Smooth muscle cell (in vitro differentiated cells): Measurements from ENCODE around the gene ZNF816. TPM values are rescaled to one million over a fixed set of nuclear protein-coding genes. Genes with fewer than 3 reads are reported as not detected.

Experiments
- DNase-seq: peaks from one replicate; lab custom pipeline; 2025; ENCODE audit not compliant: unreplicated experiment; lab: John Stamatoyannopoulos, UW
- H2AFZ ChIP-seq: fragments of 200-600 bp; sonication (generic); 2 replicates; pipeline ENCODE4 v1.6.0; 2016; ENCODE audit warnings: antibody characterized with exemption, low read depth, mild to moderate bottlenecking
- H3F3A ChIP-seq: fragments of 200-600 bp; sonication (generic); 2 replicates; pipeline ENCODE4 v1.6.0; 2017; ENCODE audit warnings: antibody characterized with exemption, low read depth
- H3K27ac ChIP-seq: fragments of 200-600 bp; sonication (generic); 2 replicates; pipeline ENCODE4 v1.5.1; 2016; ENCODE audit warnings: low read depth, mild to moderate bottlenecking
- H3K27me3 ChIP-seq: fragments of 200-600 bp; sonication (generic); 2 replicates; pipeline ENCODE4 v1.6.1; 2016; ENCODE audit warnings: low read depth, mild to moderate bottlenecking
- H3K36me3 ChIP-seq: fragments of 200-600 bp; sonication (generic); 2 replicates; pipeline ENCODE4 v1.5.1; 2016; ENCODE audit warnings: low read depth
- H3K4me1 ChIP-seq: fragments of 200-600 bp; sonication (generic); 2 replicates; pipeline ENCODE4 v1.5.1; 2016; ENCODE audit warnings: low read depth
- H3K4me2 ChIP-seq: fragments of 200-600 bp; sonication (generic); 2 replicates; pipeline ENCODE4 v1.6.0; 2016; ENCODE audit warnings: mild to moderate bottlenecking
- H3K4me3 ChIP-seq: fragments of 200-600 bp; sonication (generic); 2 replicates; pipeline ENCODE4 v1.5.1; 2016; ENCODE audit warnings: mild to moderate bottlenecking
- H3K79me2 ChIP-seq: fragments of 200-600 bp; sonication (generic); 2 replicates; pipeline ENCODE4 v1.6.0; 2016; ENCODE audit warnings: low read depth, mild to moderate bottlenecking
- H3K9ac ChIP-seq: fragments of 200-600 bp; sonication (generic); 2 replicates; pipeline ENCODE4 v1.6.0; 2016; ENCODE audit warnings: low read depth
- H3K9me3 ChIP-seq: fragments of 200-600 bp; sonication (generic); replicated peaks from 2 replicates; pipeline ENCODE4 v1.5.1; 2016; ENCODE audit warnings: low read depth
- H4K20me1 ChIP-seq: fragments of 200-600 bp; sonication (generic); 2 replicates; pipeline ENCODE4 v1.6.0; 2016; ENCODE audit warnings: low read depth
- WGBS: methylation state at CpG from one replicate; pipeline ENCODE4 v1.1.7; 2016; ENCODE audit warnings: low lambda C conversion rate; 5-methylcytosine and 5-hydroxymethylcytosine counted together
- polyA plus RNA-seq: library from polyadenylated mRNA; unstranded; fragments of >200 nt; fragmentation: Nextera tagmentation; extraction: Ambion mirVana; gene quantifications from 2 replicates; pipeline ENCODE4 v1.2.1, GENCODE V29; 2016
- total RNA-seq: library from RNA; depleted of rRNA; stranded (reverse); fragments of >200 nt; gene quantifications from 2 replicates; pipeline ENCODE4 v1.2.3, GENCODE V29; 2014
- TF ChIP-seq, protein P1 (sequence below): fragments of 200-600 bp; sonication (generic); IDR thresholded peaks from 2 replicates; pipeline ENCODE4 v1.5.1; 2017; ENCODE audit warnings: borderline replicate concordance, mild to moderate bottlenecking, antibody characterized with exemption; ENCODE audit not compliant: insufficient read depth, poor library complexity, severe bottlenecking

The ZNF816 gene
- total and polyA plus RNA-seq, 2 experiments from 2014 or later, result 5.6 to 9.2 TPM

DNA sequence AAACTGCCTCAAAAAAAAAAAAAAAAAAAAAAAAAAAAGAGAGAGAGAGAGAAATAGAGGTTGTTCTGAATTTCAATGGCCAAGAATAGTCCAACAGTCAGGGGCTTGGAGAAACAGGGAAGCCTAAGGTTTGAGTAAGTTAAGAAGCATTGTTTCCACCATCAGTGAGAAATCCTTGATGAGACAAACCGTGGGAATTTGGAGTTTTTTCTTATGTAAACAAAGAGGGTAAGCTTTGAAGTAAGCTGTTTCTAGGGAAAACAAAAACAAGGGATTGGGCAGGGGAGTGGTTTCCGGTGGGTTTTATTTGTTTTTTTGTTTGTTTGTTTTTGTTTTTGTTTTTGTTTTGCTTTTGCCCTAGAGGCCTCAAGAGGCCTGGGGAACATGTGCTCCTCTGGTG is 39.8 kb upstream of the ZNF816 start:
- no peak for DNase-seq
- TF ChIP-seq, protein P1, sequence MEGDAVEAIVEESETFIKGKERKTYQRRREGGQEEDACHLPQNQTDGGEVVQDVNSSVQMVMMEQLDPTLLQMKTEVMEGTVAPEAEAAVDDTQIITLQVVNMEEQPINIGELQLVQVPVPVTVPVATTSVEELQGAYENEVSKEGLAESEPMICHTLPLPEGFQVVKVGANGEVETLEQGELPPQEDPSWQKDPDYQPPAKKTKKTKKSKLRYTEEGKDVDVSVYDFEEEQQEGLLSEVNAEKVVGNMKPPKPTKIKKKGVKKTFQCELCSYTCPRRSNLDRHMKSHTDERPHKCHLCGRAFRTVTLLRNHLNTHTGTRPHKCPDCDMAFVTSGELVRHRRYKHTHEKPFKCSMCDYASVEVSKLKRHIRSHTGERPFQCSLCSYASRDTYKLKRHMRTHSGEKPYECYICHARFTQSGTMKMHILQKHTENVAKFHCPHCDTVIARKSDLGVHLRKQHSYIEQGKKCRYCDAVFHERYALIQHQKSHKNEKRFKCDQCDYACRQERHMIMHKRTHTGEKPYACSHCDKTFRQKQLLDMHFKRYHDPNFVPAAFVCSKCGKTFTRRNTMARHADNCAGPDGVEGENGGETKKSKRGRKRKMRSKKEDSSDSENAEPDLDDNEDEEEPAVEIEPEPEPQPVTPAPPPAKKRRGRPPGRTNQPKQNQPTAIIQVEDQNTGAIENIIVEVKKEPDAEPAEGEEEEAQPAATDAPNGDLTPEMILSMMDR, result no peak
- Histone ChIP-seq H2AFZ (no peak overlapping the region), H3K36me3 (no peaks in the 10 kb centered on the region), H3K79me2 (no peaks in the 10 kb centered on the region), H3K9me3 (no peaks in the 10 kb centered on the region), H3K27me3 (no peaks in the 10 kb centered on the region), H3K4me2 (no peak overlapping the region), H3K9ac (no peak overlapping the region), H3F3A (no peaks in the 10 kb centered on the region), H4K20me1 (no peaks in the 10 kb centered on the region), H3K4me1 (no peaks in the 10 kb centered on the region), H3K4me3 (no peak overlapping the region), H3K27ac (no peak overlapping the region)
- 40% methylated on average over 2 of the region's 2 CpGs for WGBS

DNA sequence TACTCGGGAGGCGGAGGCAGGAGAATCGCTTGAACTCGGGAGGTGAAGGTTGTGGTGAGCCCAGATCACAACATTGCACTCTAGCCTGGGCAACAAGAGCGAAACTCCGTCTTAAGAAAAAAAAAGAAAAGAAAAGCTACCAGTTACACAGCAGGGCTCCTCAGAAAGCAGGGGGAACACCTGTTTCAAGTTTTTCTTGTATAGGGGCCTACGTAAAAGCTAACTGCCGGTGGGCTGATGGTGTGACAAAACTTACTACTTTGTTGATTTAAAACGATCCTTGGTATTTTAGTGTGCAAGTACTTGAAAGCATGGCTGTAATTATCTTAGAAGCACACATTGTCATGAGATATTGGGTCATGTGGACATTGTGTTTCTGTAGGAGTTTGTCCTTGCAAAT is 35.3 kb upstream of the ZNF816 start:
- no peak overlapping the region for H3K4me3 ChIP-seq
- no peaks in the 10 kb centered on the region for H3K4me1 ChIP-seq
- peaks cover 3% of the 10 kb centered on the region for H3F3A ChIP-seq
- 70% methylated on average over 9 of the region's 9 CpGs for WGBS
- H3K9ac ChIP-seq, result no peak overlapping the region
- H3K79me2 ChIP-seq, result no peaks in the 10 kb centered on the region
- no peak for DNase-seq
- H2AFZ ChIP-seq, result no peak overlapping the region
- no peak overlapping the region for H3K27ac ChIP-seq
- H4K20me1 ChIP-seq, result no peaks in the 10 kb centered on the region
- no peaks in the 10 kb centered on the region for H3K27me3 ChIP-seq
- H3K9me3 ChIP-seq, result no peaks in the 10 kb centered on the region
- no peaks in the 10 kb centered on the region for H3K36me3 ChIP-seq
- TF ChIP-seq, protein P1, result no peak
- no peak overlapping the region for H3K4me2 ChIP-seq

DNA sequence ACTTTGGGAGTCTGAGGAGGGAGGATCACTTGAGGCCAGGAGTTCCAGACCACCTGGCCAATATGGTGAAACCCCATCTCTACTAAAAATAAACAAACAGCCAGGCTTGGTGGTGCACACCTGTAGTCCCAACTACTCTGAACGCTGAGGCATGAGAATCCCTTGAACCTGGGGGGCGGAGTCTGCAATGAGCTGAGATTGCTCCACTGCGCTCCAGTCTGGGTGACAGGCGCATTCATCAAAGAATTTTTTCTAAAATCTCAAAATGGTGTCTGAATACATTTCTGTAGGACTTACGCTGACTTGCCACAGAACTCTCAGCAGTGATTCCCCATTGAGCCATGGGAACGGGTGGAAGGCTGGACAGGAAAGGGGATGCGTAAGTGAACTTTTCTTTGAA is 33.0 kb upstream of the ZNF816 start:
- 96% methylated on average over 7 of the region's 7 CpGs for WGBS

More for the DNA sequence above, 33.0 kb upstream of the ZNF816 start:
- Histone ChIP-seq H3K27ac (no peak overlapping the region), H3K4me1 (peaks cover 4% of the 10 kb centered on the region), H4K20me1 (no peaks in the 10 kb centered on the region), H3K79me2 (peaks cover under 1% of the 10 kb centered on the region), H3K27me3 (no peaks in the 10 kb centered on the region), H3K36me3 (no peaks in the 10 kb centered on the region), H3K4me3 (no peak overlapping the region), H2AFZ (no peak overlapping the region), H3K9me3 (no peaks in the 10 kb centered on the region), H3K4me2 (no peak overlapping the region), H3K9ac (no peak overlapping the region), H3F3A (peaks cover 10% of the 10 kb centered on the region)
- TF ChIP-seq, protein P1, result no peak
- DNase-seq, result no peak
